GM12878 (cell line): ENCODE data around the gene VIPR2. TPM values are rescaled to one million over a fixed set of nuclear protein-coding genes. Genes with fewer than 3 reads are reported as not detected.

Experiments
- ATAC-seq: fragments of 200-7000 bp; cut with Tn5 transposase; 3 replicates; pipeline ENCODE4 v1.9.1; 2020; ENCODE audit warnings: mild to moderate bottlenecking, moderate library complexity
- BruUV-seq: library from RNA; stranded (reverse); fragments of 400-500 nt; replicated peaks from 2 replicates; lab custom pipeline; 2021; lab: Mats Ljungman, UMichigan
- CTCF ChIA-PET: fragments of 300-600 bp; sonication (Branson Sonifier 250); formaldehyde crosslinking; extraction: SDS; loops from one replicate; lab custom pipeline; 2021; ENCODE audit warnings: inconsistent platforms; lab: Yijun Ruan, JAX
- POLR2A ChIA-PET: fragments of 350-600 bp; formaldehyde crosslinking; extraction: SDS; loops from one replicate; lab custom pipeline; 2021; ENCODE audit warnings: inconsistent platforms; lab: Charles Lee
- RAD21 ChIA-PET: fragments of 300-600 bp; sonication (Branson Sonifier 250); formaldehyde crosslinking; loops from one replicate; lab custom pipeline; 2023; ENCODE audit warnings: antibody characterized with exemption; ENCODE audit not compliant: unreplicated experiment; lab: Charles Lee
- SMC1A ChIA-PET: fragments of 300-600 bp; sonication (Branson Sonifier 250); formaldehyde crosslinking; loops from one replicate; lab custom pipeline; 2023; ENCODE audit not compliant: unreplicated experiment, uncharacterized antibody; lab: Charles Lee
- DNase-seq: peaks from one replicate; pipeline ENCODE4 v3.0.0-alpha.2; 2011; ENCODE audit warnings: low read depth, low spot score
- FAIRE-seq: peaks from 3 replicates; lab custom pipeline; 2011; peaks lifted over from hg19 to GRCh38; lab: Jason Lieb, UNC
- H2AFZ ChIP-seq: 2 replicates; pipeline ENCODE4 v1.6.0; 2011; ENCODE audit warnings: low read depth, low read length, control low read depth; ENCODE audit not compliant: control insufficient read depth
- H3K27ac ChIP-seq: 2 replicates; pipeline ENCODE4 v1.5.1; 2011; ENCODE audit warnings: control low read depth; ENCODE audit not compliant: control insufficient read depth, insufficient read depth
- H3K27me3 ChIP-seq, 2 experiments: replicated peaks in 1 of 2; 2 replicates each; pipeline versions ENCODE4 v1.6.0 to v1.6.1; 2011; ENCODE audit warnings: low read length in 1 of 2; ENCODE audit not compliant: control insufficient read depth in 2 of 2, insufficient read depth in 2 of 2
- H3K36me3 ChIP-seq, 2 experiments: 2 replicates each; pipeline ENCODE4 v1.5.1; 2011; ENCODE audit warnings: low read length in 1 of 2; ENCODE audit not compliant: control insufficient read depth in 2 of 2, insufficient read depth in 2 of 2
- H3K4me1 ChIP-seq: 2 replicates; pipeline ENCODE4 v1.6.1; 2011; ENCODE audit warnings: mild to moderate bottlenecking, low read length, moderate library complexity, mixed read lengths; ENCODE audit not compliant: control insufficient read depth, insufficient read depth
- H3K4me2 ChIP-seq: 2 replicates; pipeline ENCODE4 v1.6.0; 2011; ENCODE audit warnings: control low read depth; ENCODE audit not compliant: control insufficient read depth, insufficient read depth
- H3K4me3 ChIP-seq: fragments of 200-600 bp; sonication (generic); 2 replicates; pipeline ENCODE4 v1.5.1; 2016
- H3K79me2 ChIP-seq: 2 replicates; pipeline ENCODE4 v1.6.0; 2011; ENCODE audit warnings: low read length; ENCODE audit not compliant: control insufficient read depth, insufficient read depth
- H3K9ac ChIP-seq: 2 replicates; pipeline ENCODE4 v1.8.0; 2011; ENCODE audit warnings: low read length, control low read depth, mixed read lengths; ENCODE audit not compliant: control insufficient read depth, insufficient read depth
- H3K9me3 ChIP-seq: replicated peaks from 3 replicates; pipeline ENCODE4 v1.5.1; 2011; ENCODE audit warnings: mild to moderate bottlenecking, low read length; ENCODE audit not compliant: control insufficient read depth, insufficient read depth
- H4K20me1 ChIP-seq: 2 replicates; pipeline ENCODE4 v1.6.0; 2011; ENCODE audit not compliant: control insufficient read depth, insufficient read depth
- CTCF ChIP-seq, 3 experiments: IDR thresholded peaks in 2 of 3; conservative IDR thresholded peaks in 1 of 3; 2 replicates each; pipeline ENCODE4 v1.5.1; 2011; ENCODE audit warnings: low read depth in 3 of 3, low read length in 3 of 3, mild to moderate bottlenecking in 3 of 3, control low read depth in 2 of 3, moderate library complexity in 2 of 3, inconsistent platforms in 1 of 3, mixed read lengths in 1 of 3; ENCODE audit not compliant: control insufficient read depth in 2 of 3, insufficient read depth in 1 of 3; ENCODE audit errors: extremely low read depth in 1 of 3
- EED ChIP-seq: sonication (generic); IDR thresholded peaks from 2 replicates; pipeline ENCODE4 v1.6.1; 2016; ENCODE audit warnings: antibody characterized with exemption, low read depth
- MLLT1 ChIP-seq: fragments of 450-650 bp; IDR thresholded peaks from 2 replicates; pipeline ENCODE4 v1.6.1; 2016; ENCODE audit warnings: mild to moderate bottlenecking
- NRF1 ChIP-seq: conservative IDR thresholded peaks from 2 replicates; pipeline ENCODE4 v1.6.1; 2011; ENCODE audit warnings: mild to moderate bottlenecking, low read depth, low read length, improper control_type of control experiment
- SIN3A ChIP-seq: IDR thresholded peaks from 2 replicates; pipeline ENCODE4 v1.6.1; 2012; ENCODE audit warnings: low read depth, low read length, improper control_type of control experiment
- SMARCA5 ChIP-seq: fragments of 450-650 bp; IDR thresholded peaks from 2 replicates; pipeline ENCODE4 v1.6.1; 2017; ENCODE audit warnings: mild to moderate bottlenecking
- ZZZ3 ChIP-seq: IDR thresholded peaks from 2 replicates; pipeline ENCODE4 v1.6.1; 2011; ENCODE audit warnings: low read depth; ENCODE audit not compliant: control insufficient read depth, insufficient read length
- WGBS: methylation state at CpG from one replicate; pipeline ENCODE4 v1.1.6; 2016; ENCODE audit warnings: low lambda C conversion rate; ENCODE audit not compliant: insufficient replicate concordance, insufficient coverage; ENCODE audit errors: missing lambda C conversion rate; 5-methylcytosine and 5-hydroxymethylcytosine counted together
- in situ Hi-C: fragments of 300-500 bp; cut with MboI; formaldehyde crosslinking; loops from 9 replicates; pipeline ENCODE4 v1.14.3; 2018; ENCODE audit warnings: mixed read lengths
- intact Hi-C: fragments of 100-400 bp; cut with micrococcal nuclease; formaldehyde crosslinking; loops from one replicate; pipeline ENCODE4 v1.14.2; 2022; ENCODE audit not compliant: unreplicated experiment
- polyA plus RNA-seq, 11 experiments: library from polyadenylated mRNA; depleted of rRNA in 4 of 11; unstranded in 6 of 11; stranded (reverse) in 5 of 11; fragments of >200 nt; fragmentation: Nextera tagmentation in 4 of 11; fragmentation: Illumina TruSeq in 1 of 11; extraction: Ambion mirVana in 4 of 11; extraction: Trizol in 1 of 11; gene quantifications; 1 replicate in 1 of 11; 2 replicates in 10 of 11; pipeline versions ENCODE4 v1.2.1 to v1.2.3, GENCODE V29; 2011 to 2016; ENCODE audit warnings: inconsistent platforms in 2 of 11, missing spikeins in 2 of 11, low read depth in 1 of 11
- total RNA-seq, 4 experiments: library from RNA; depleted of rRNA in 3 of 4; stranded (reverse); fragments of >200 nt in 3 of 4; fragmentation: Illumina TruSeq in 1 of 4; extraction: Trizol in 1 of 4; gene quantifications; 2 replicates each; pipeline versions ENCODE4 v1.2.1 to v1.2.3, GENCODE V29; 2013 to 2021

The VIPR2 gene
- total and polyA plus RNA-seq, 10 of the 15 experiments (the other 5 are each of a cell fraction or from before 2014, with no cell fraction given): not detected

- no peak overlapping the region for H3K27ac ChIP-seq
- no TSS peak for BruUV-seq
- no peaks in the 10 kb centered on the region for H3K36me3 ChIP-seq
- H4K20me1 ChIP-seq: no peaks in the 10 kb centered on the region
- in situ Hi-C loops: no loop called here
- H3K4me2 ChIP-seq: no peak overlapping the region
- H3K27me3 ChIP-seq: no peaks in the 10 kb centered on the region
- no peak for DNase-seq
- H3K9me3 ChIP-seq: no peaks in the 10 kb centered on the region; the same call in 2 of the 3 replicates
- H3K79me2 ChIP-seq: no peaks in the 10 kb centered on the region
- no peak overlapping the region for H3K9ac ChIP-seq
- SMC1A ChIA-PET: no interaction called here
- no peaks in the 10 kb centered on the region for H3K4me1 ChIP-seq
- no peak overlapping the region for H2AFZ ChIP-seq
- 44% methylated on average over 9 of the region's 9 CpGs for WGBS
- intact Hi-C loops: no loop called here
- RAD21 ChIA-PET: no interaction called here
- FAIRE-seq: no peak
- no peak for TF ChIP-seq SIN3A
- TF ChIP-seq SMARCA5: no peak
- TF ChIP-seq CTCF (IDR thresholded peaks at IDR 0.05 in 2 of 3, conservative IDR thresholded peaks at IDR 0.05 in 1 of 3; ENCODE audit: control insufficient read depth in 2 of 3, extremely low read depth in 1 of 3, insufficient read depth in 1 of 3, low read depth in 3 of 3, low read length in 3 of 3): no peak
- TF ChIP-seq MLLT1: no peak
- no peak for TF ChIP-seq EED
- no peak for TF ChIP-seq NRF1
- no peak for TF ChIP-seq ZZZ3
- TF ChIP-seq, all 136 proteins: peak for 0
- ChIA-PET POLR2A (interaction anchor here (0.6 kb wide), 1 partner anchor 43 kb away, joined by 3 read pairs; no protein-coding TSS in a partner anchor), CTCF (no interaction called here)
- H3K4me3 ChIP-seq: no peak overlapping the region
- no peak for ATAC-seq
Measured at GRCh38 chr7:159078193-159078910, 66.3 kb downstream of the VIPR2 start.
